ENCODE data around the gene TOMM34.

Gene TOMM34

GRCh38 chr20:44966030-44966961 is 6.1 kb upstream of the TOMM34 start, which contains the start of gene STK4:
Gene STK4 (plus strand): TSS chr20:44966512. CDS start chr20:44966569, 57 bp downstream.
- TF ChIP-seq CTCF (IDR thresholded peaks at IDR 0.05; ENCODE audit: unreplicated experiment in 3 of 3), result peak; percentile 28 to 43 (median 43)
- Mint-ChIP-seq H3K27ac (peak within 1 kb of the TSS; percentile 71 to 85 (median 75)), H3K4me3 (peak within 1 kb of the TSS; percentile 97 to 100 (median 99)), H3K9me3 (no peaks in the 10 kb centered on the region), H3K4me1 (peaks cover 21% of the 10 kb centered on the region), H3K27me3 (ENCODE audit: low read depth) (no peaks in the 10 kb centered on the region), H3K36me3 (ENCODE audit: low read depth) (no peaks in the 10 kb centered on the region)

- Mint-ChIP-seq H3K27me3 (ENCODE audit: low read depth) (no peaks in the 10 kb centered on the region), H3K36me3 (ENCODE audit: low read depth) (no peaks in the 10 kb centered on the region), H3K4me1 (peaks cover 23% of the 10 kb centered on the region), H3K4me3 (peak overlapping the region; percentile 97 to 100 (median 99)), H3K9me3 (no peaks in the 10 kb centered on the region), H3K27ac (peak overlapping the region; percentile 71 to 85 (median 75))
- no peak for TF ChIP-seq CTCF (IDR thresholded peaks at IDR 0.05; ENCODE audit: unreplicated experiment in 3 of 3)
Measured at GRCh38 chr20:44965651-44966029, 5.4 kb upstream of the TOMM34 start.

- no peaks in the 10 kb centered on the region for H3K36me3 Mint-ChIP-seq (ENCODE audit: low read depth)
- peaks cover 40% of the 10 kb centered on the region for H3K4me1 Mint-ChIP-seq
- no peak overlapping the region for H3K27ac Mint-ChIP-seq
- H3K4me3 Mint-ChIP-seq, result peak overlapping the region; percentile 28 to 71 (median 66)
- H3K9me3 Mint-ChIP-seq, result no peaks in the 10 kb centered on the region
- no peak for TF ChIP-seq CTCF (IDR thresholded peaks at IDR 0.05; ENCODE audit: unreplicated experiment in 3 of 3)
- no peaks in the 10 kb centered on the region for H3K27me3 Mint-ChIP-seq (ENCODE audit: low read depth)
Measured at GRCh38 chr20:44963325-44964215, 3.4 kb upstream of the TOMM34 start.

GRCh38 chr20:44962483-44962882 is 2.3 kb upstream of the TOMM34 start:
- H3K4me1 Mint-ChIP-seq, result peaks cover 41% of the 10 kb centered on the region
- no peak for TF ChIP-seq CTCF (IDR thresholded peaks at IDR 0.05; ENCODE audit: unreplicated experiment in 3 of 3)
- H3K27ac Mint-ChIP-seq, result no peak overlapping the region
- H3K36me3 Mint-ChIP-seq (ENCODE audit: low read depth), result peaks cover 8% of the 10 kb centered on the region
- no peaks in the 10 kb centered on the region for H3K27me3 Mint-ChIP-seq (ENCODE audit: low read depth)
- H3K9me3 Mint-ChIP-seq, result no peaks in the 10 kb centered on the region
- peak overlapping the region in 2 of 3 experiments; percentile 44 to 53 for H3K4me3 Mint-ChIP-seq

GRCh38 chr20:44961870-44962267 is 1.7 kb upstream of the TOMM34 start:
- Mint-ChIP-seq H3K36me3 (ENCODE audit: low read depth) (peaks cover 9% of the 10 kb centered on the region), H3K4me1 (peaks cover 35% of the 10 kb centered on the region), H3K4me3 (peak overlapping the region; percentile 18 to 91 (median 28)), H3K27me3 (ENCODE audit: low read depth) (no peaks in the 10 kb centered on the region), H3K9me3 (no peaks in the 10 kb centered on the region), H3K27ac (no peak overlapping the region)
- TF ChIP-seq CTCF (IDR thresholded peaks at IDR 0.05; ENCODE audit: unreplicated experiment in 3 of 3), result no peak
